Testis (tissue), 2 donors: Measurements from ENCODE around the gene SUGP2.

Source experiments
- CTCF ChIP-seq, 3 experiments: fragments of 450-650 bp in 2 of 3; fragments of 200-600 bp in 1 of 3; sonication (generic) in 1 of 3; IDR thresholded peaks; one replicate each; pipeline ENCODE4 v1.5.1; 2016 to 2019; ENCODE audit warnings: antibody characterized with exemption in 3 of 3, mild to moderate bottlenecking in 2 of 3, moderate library complexity in 1 of 3
- POLR2A ChIP-seq: fragments of 450-650 bp; IDR thresholded peaks from one replicate; pipeline ENCODE4 v1.6.1; 2017; ENCODE audit warnings: antibody characterized with exemption, mild to moderate bottlenecking, moderate library complexity

GRCh38 chr19:19064811-19065745 is 31.8 kb upstream of the SUGP2 start:
- TF ChIP-seq POLR2A (no peak), CTCF (IDR thresholded peaks at IDR 0.05) (no peak)
